Osteoblast (primary cell): Measurements from ENCODE around the gene SPDYC. TPM values are rescaled to one million over a fixed set of nuclear protein-coding genes. Genes with fewer than 3 reads are reported as not detected.
A peak's percentile ranks its signal among the peaks of the same experiment; 100 is the strongest.

Experiments used
- DNase-seq: peaks from one replicate; pipeline ENCODE4 v3.0.0; 2011; ENCODE audit warnings: low spot score, mixed read lengths; ENCODE audit not compliant: insufficient read length; ENCODE audit errors: missing footprints
- H2AFZ ChIP-seq: 2 replicates; pipeline ENCODE4 v1.6.0; 2011; ENCODE audit warnings: mild to moderate bottlenecking, low read length
- H3K27ac ChIP-seq: 2 replicates; pipeline ENCODE4 v1.5.1; 2011; ENCODE audit warnings: mild to moderate bottlenecking, low read depth, low read length, moderate library complexity
- H3K27me3 ChIP-seq: 2 replicates; pipeline ENCODE4 v1.6.0; 2012; ENCODE audit warnings: mild to moderate bottlenecking, control low read depth, inconsistent platforms, low read length, moderate library complexity; ENCODE audit not compliant: insufficient read depth
- H3K36me3 ChIP-seq: 2 replicates; pipeline ENCODE4 v1.5.1; 2011; ENCODE audit warnings: mild to moderate bottlenecking, low read length, control low read depth, moderate library complexity; ENCODE audit not compliant: insufficient read depth
- H3K4me1 ChIP-seq: 2 replicates; pipeline ENCODE4 v1.5.1; 2011; ENCODE audit warnings: mild to moderate bottlenecking, low read length, control low read depth, moderate library complexity; ENCODE audit not compliant: insufficient read depth
- H3K4me2 ChIP-seq: 2 replicates; pipeline ENCODE4 v1.6.0; 2011; ENCODE audit warnings: mild to moderate bottlenecking, low read length; ENCODE audit not compliant: insufficient read depth
- H3K4me3 ChIP-seq: fragments of 200-600 bp; sonication (generic); 3 replicates; pipeline ENCODE4 v1.5.1; 2012; ENCODE audit warnings: mild to moderate bottlenecking, low read length, inconsistent platforms; ENCODE audit not compliant: insufficient read depth
- H3K79me2 ChIP-seq: 2 replicates; pipeline ENCODE4 v1.6.0; 2012; ENCODE audit warnings: mild to moderate bottlenecking, low read length, control low read depth, inconsistent platforms; ENCODE audit not compliant: insufficient read depth
- H3K9me3 ChIP-seq: 2 replicates; pipeline ENCODE4 v1.5.1; 2011; ENCODE audit warnings: low read depth, low read length, control low read depth
- H4K20me1 ChIP-seq: 2 replicates; pipeline ENCODE4 v1.6.0; 2012; ENCODE audit warnings: mild to moderate bottlenecking, low read length, control low read depth; ENCODE audit not compliant: insufficient read depth
- total RNA-seq: library from RNA; depleted of rRNA; stranded (reverse); fragments of >200 nt; gene quantifications from 2 replicates; pipeline ENCODE4 v1.2.3, GENCODE V29; 2012
- TF ChIP-seq, protein P1 (sequence below): IDR thresholded peaks from 2 replicates; pipeline ENCODE4 v1.5.1; 2011; ENCODE audit warnings: mild to moderate bottlenecking, low read depth, low read length, moderate library complexity; ENCODE audit errors: extremely low read depth

Gene SPDYC
- total RNA-seq, 1 donor: not detected

DNA sequence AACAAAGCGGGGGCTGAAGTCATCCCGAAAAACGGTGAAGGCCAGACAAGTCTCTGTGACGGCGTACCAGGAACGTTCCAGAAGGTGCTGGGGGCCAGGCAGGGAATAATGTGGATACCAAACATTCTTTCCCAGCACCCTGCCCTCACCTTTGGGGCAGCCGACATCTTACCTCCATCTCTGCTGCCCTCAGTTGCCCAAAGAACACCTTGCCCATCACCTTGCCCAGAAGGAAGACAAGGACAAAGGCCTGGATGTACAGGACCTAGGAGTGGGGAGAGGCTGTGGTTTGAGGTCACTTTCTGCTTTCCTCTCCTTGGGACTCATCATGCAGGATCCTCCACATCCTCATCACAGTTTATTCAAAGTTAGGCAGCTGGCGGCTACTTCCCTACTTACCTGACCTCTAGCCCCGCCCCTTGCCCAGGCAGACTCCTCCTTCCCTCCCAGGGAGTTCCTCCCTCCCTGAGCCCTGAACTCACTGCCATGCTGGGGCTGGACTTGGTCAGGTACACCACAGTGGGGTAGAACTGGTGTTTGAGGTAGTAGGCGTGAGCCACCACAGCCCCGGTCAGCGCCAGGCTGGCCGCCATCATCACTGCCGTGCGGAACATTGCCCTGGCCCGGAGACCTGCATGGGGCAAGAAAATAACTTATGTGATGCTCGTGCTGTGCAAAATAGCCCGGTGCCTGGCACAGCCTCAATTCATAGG lies 36.9 kb upstream of the SPDYC start:
- Histone ChIP-seq H3K4me1 (peaks cover 18% of the 10 kb centered on the region), H3K4me2 (peak overlapping the region; percentile 85), H3K9me3 (no peaks in the 10 kb centered on the region), H4K20me1 (peaks cover 35% of the 10 kb centered on the region), H3K36me3 (peaks cover 43% of the 10 kb centered on the region), H3K27ac (peak overlapping the region; percentile 99), H3K4me3 (peak overlapping the region; percentile 96), H2AFZ (no peak overlapping the region), H3K79me2 (peaks cover 52% of the 10 kb centered on the region), H3K27me3 (no peaks in the 10 kb centered on the region)
- TF ChIP-seq, protein P1, sequence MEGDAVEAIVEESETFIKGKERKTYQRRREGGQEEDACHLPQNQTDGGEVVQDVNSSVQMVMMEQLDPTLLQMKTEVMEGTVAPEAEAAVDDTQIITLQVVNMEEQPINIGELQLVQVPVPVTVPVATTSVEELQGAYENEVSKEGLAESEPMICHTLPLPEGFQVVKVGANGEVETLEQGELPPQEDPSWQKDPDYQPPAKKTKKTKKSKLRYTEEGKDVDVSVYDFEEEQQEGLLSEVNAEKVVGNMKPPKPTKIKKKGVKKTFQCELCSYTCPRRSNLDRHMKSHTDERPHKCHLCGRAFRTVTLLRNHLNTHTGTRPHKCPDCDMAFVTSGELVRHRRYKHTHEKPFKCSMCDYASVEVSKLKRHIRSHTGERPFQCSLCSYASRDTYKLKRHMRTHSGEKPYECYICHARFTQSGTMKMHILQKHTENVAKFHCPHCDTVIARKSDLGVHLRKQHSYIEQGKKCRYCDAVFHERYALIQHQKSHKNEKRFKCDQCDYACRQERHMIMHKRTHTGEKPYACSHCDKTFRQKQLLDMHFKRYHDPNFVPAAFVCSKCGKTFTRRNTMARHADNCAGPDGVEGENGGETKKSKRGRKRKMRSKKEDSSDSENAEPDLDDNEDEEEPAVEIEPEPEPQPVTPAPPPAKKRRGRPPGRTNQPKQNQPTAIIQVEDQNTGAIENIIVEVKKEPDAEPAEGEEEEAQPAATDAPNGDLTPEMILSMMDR: no peak
- peak; percentile 82 for DNase-seq

- H3K4me1 ChIP-seq: peaks cover 18% of the 10 kb centered on the region
- peaks cover 34% of the 10 kb centered on the region for H4K20me1 ChIP-seq
- H3K27me3 ChIP-seq: no peaks in the 10 kb centered on the region
- H3K4me3 ChIP-seq: peak overlapping the region; percentile 96
- DNase-seq: peak; percentile 70
- TF ChIP-seq, protein P1: no peak
- no peaks in the 10 kb centered on the region for H3K9me3 ChIP-seq
- peaks cover 52% of the 10 kb centered on the region for H3K79me2 ChIP-seq
- peak overlapping the region; percentile 99 for H3K27ac ChIP-seq
- H2AFZ ChIP-seq: peak overlapping the region; percentile 93
- peaks cover 38% of the 10 kb centered on the region for H3K36me3 ChIP-seq
- peak overlapping the region; percentile 85 for H3K4me2 ChIP-seq
These were observed 36.3 kb upstream of the SPDYC start for GRCh38 chr11:65133724-65134123.

DNA sequence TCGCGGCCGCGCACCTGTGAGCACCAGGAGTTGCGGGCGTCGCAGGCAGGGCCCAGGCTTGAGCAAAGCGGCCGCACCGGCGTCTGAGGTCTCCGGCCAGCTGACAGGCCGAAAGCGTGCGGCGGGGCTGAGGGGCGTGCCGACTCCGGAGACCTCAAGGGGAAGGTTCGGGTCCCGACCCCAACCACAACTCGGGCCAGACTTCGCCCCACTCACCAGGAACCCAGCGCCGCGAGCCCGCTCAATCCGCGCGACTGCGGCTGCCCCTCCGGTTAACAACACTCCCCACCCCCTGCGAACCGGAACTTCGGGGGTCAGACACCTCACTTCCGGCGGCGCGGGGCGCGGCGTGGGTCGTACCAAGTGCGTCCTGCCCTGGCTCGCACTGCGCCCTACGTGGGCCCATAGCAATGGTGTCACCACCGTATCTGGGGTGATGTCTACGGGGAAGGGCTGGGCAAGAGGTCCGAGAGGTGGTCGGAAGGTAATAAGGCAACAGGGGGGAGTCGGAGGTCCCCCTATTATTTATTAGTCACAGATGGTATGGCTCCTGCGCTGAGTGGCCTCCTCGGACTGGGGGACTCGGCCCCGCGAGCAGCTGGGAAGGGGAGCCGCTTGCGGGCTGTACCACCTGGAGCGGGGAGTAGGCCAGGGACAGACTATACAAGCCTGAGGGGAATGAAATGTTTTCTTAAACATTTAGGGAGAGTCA lies 35.6 kb upstream of the SPDYC start, which contains the start of gene SYVN1:
Gene SYVN1 (minus strand): TSS at position 280 of the 712 bp plus-strand sequence. CDS start 918 bp downstream, outside the sequence.
- peak within 1 kb of the TSS; percentile 85 for H3K4me2 ChIP-seq
- H4K20me1 ChIP-seq: peaks cover 32% of the 10 kb centered on the region
- peaks cover 52% of the 10 kb centered on the region for H3K79me2 ChIP-seq
- TF ChIP-seq, protein P1: no peak
- H3K27me3 ChIP-seq: no peaks in the 10 kb centered on the region
- peak within 1 kb of the TSS; percentile 93 for H2AFZ ChIP-seq
- DNase-seq: peak; percentile 99
- H3K4me3 ChIP-seq: peak within 1 kb of the TSS; percentile 96
- no peaks in the 10 kb centered on the region for H3K9me3 ChIP-seq
- H3K4me1 ChIP-seq: peaks cover 18% of the 10 kb centered on the region
- H3K27ac ChIP-seq: peak within 1 kb of the TSS; percentile 99
- peaks cover 31% of the 10 kb centered on the region for H3K36me3 ChIP-seq
